Parathyroid adenoma (tissue), 2 donors: Measurements from ENCODE around the gene MBD3L4.
"Not testable (repeated sequence)": the region's sequence is repeated elsewhere in the genome, so short reads cannot be mapped to it uniquely, and the experiment has no call there.

Source experiments
- H2AFZ ChIP-seq: fragments of 300-600 bp; sonication (generic); one replicate; pipeline ENCODE4 v1.7.0; 2017; ENCODE audit warnings: antibody characterized with exemption, mild to moderate bottlenecking
- H3K27ac ChIP-seq: fragments of 300-600 bp; sonication (generic); one replicate; pipeline ENCODE4 v1.7.0; 2017
- H3K27me3 ChIP-seq: fragments of 300-600 bp; sonication (generic); one replicate; pipeline ENCODE4 v1.7.0; 2017; ENCODE audit warnings: low read length; ENCODE audit not compliant: control insufficient read depth, insufficient read depth
- H3K36me3 ChIP-seq: fragments of 300-600 bp; sonication (generic); one replicate; pipeline ENCODE4 v1.7.0; 2017; ENCODE audit warnings: low read length; ENCODE audit not compliant: control insufficient read depth, insufficient read depth
- H3K4me1 ChIP-seq: fragments of 300-600 bp; sonication (generic); one replicate; pipeline ENCODE4 v1.7.0; 2017; ENCODE audit warnings: control low read depth
- H3K4me2 ChIP-seq: fragments of 300-600 bp; sonication (generic); one replicate; pipeline ENCODE4 v1.7.0; 2017; ENCODE audit warnings: low read length
- H3K4me3 ChIP-seq: fragments of 300-600 bp; sonication (generic); one replicate; pipeline ENCODE4 v1.7.0; 2017; ENCODE audit warnings: low read depth, low read length
- H3K79me2 ChIP-seq: fragments of 300-600 bp; sonication (generic); one replicate; pipeline ENCODE4 v1.7.0; 2017; ENCODE audit warnings: control low read depth
- H3K9ac ChIP-seq: fragments of 300-600 bp; sonication (generic); one replicate; pipeline ENCODE4 v1.7.0; 2017; ENCODE audit warnings: mild to moderate bottlenecking
- H3K9me3 ChIP-seq: fragments of 300-600 bp; sonication (generic); one replicate; pipeline ENCODE4 v1.7.0; 2017; ENCODE audit warnings: low read length; ENCODE audit not compliant: control insufficient read depth
- donor health status: primary hyperparathyroidism.

MBD3L4 gene

GRCh38 chr19:7055679-7056078, 15.7 kb upstream of the MBD3L4 start:
- H3K27ac ChIP-seq, H3K9me3 ChIP-seq, H3K4me3 ChIP-seq, H3K36me3 ChIP-seq, H3K4me2 ChIP-seq, H3K79me2 ChIP-seq, H3K9ac ChIP-seq, H2AFZ ChIP-seq, H3K4me1 ChIP-seq, H3K27me3 ChIP-seq: not testable (repeated sequence)

GRCh38 chr19:7054635-7055368, 14.8 kb upstream of the MBD3L4 start:
- H3K27ac ChIP-seq, H2AFZ ChIP-seq, H3K4me1 ChIP-seq, H3K9ac ChIP-seq, H3K79me2 ChIP-seq, H3K36me3 ChIP-seq, H3K9me3 ChIP-seq, H3K4me3 ChIP-seq, H3K4me2 ChIP-seq, H3K27me3 ChIP-seq: not testable (repeated sequence)

- not testable (repeated sequence) for H3K4me1 ChIP-seq, H3K27ac ChIP-seq, H3K4me3 ChIP-seq, H3K9ac ChIP-seq, H2AFZ ChIP-seq, H3K4me2 ChIP-seq, H3K79me2 ChIP-seq, H3K36me3 ChIP-seq, H3K9me3 ChIP-seq, H3K27me3 ChIP-seq
Measured at GRCh38 chr19:7052896-7053295, 12.9 kb upstream of the MBD3L4 start.

- not testable (repeated sequence) for H3K27me3 ChIP-seq, H3K27ac ChIP-seq, H3K4me1 ChIP-seq, H3K4me2 ChIP-seq, H3K9me3 ChIP-seq, H3K9ac ChIP-seq, H3K4me3 ChIP-seq, H2AFZ ChIP-seq, H3K36me3 ChIP-seq, H3K79me2 ChIP-seq
Measured at GRCh38 chr19:7051421-7051820, 11.4 kb upstream of the MBD3L4 start.

- not testable (repeated sequence) for H3K9me3 ChIP-seq, H3K9ac ChIP-seq, H2AFZ ChIP-seq, H3K4me3 ChIP-seq, H3K36me3 ChIP-seq, H3K4me1 ChIP-seq, H3K4me2 ChIP-seq, H3K27ac ChIP-seq, H3K27me3 ChIP-seq, H3K79me2 ChIP-seq
Measured at GRCh38 chr19:7049021-7049420, 9.0 kb upstream of the MBD3L4 start, which contains the start of gene MBD3L2. TSS of gene MBD3L2 (plus strand) at chr19:7049321. CDS start at chr19:7049374, 53 bp downstream.

- H2AFZ ChIP-seq, H3K36me3 ChIP-seq, H3K27ac ChIP-seq, H3K9ac ChIP-seq, H3K4me1 ChIP-seq, H3K79me2 ChIP-seq, H3K4me3 ChIP-seq, H3K9me3 ChIP-seq, H3K27me3 ChIP-seq, H3K4me2 ChIP-seq: not testable (repeated sequence)
Measured at GRCh38 chr19:7041563-7041962, 1.6 kb upstream of the MBD3L4 start.

- H3K9ac ChIP-seq, H3K4me2 ChIP-seq, H3K4me3 ChIP-seq, H3K79me2 ChIP-seq, H3K36me3 ChIP-seq, H3K4me1 ChIP-seq, H3K27me3 ChIP-seq, H3K9me3 ChIP-seq, H3K27ac ChIP-seq, H2AFZ ChIP-seq: not testable (repeated sequence)
Measured at GRCh38 chr19:7030278-7030677, 9.7 kb downstream of the MBD3L4 start, which contains the start of gene MBD3L5. TSS of gene MBD3L5 (plus strand) at chr19:7030578. CDS start at chr19:7030612, 34 bp downstream.

- not testable (repeated sequence) for H3K9ac ChIP-seq, H3K27ac ChIP-seq, H3K79me2 ChIP-seq, H3K4me2 ChIP-seq, H3K4me3 ChIP-seq, H3K36me3 ChIP-seq, H2AFZ ChIP-seq, H3K4me1 ChIP-seq, H3K27me3 ChIP-seq, H3K9me3 ChIP-seq
Measured at GRCh38 chr19:7028790-7029189, 11.2 kb downstream of the MBD3L4 start.

- H3K27ac ChIP-seq, H3K4me1 ChIP-seq, H3K79me2 ChIP-seq, H3K36me3 ChIP-seq, H3K9me3 ChIP-seq, H3K27me3 ChIP-seq, H3K9ac ChIP-seq, H2AFZ ChIP-seq, H3K4me3 ChIP-seq, H3K4me2 ChIP-seq: not testable (repeated sequence)
Measured at GRCh38 chr19:7021331-7021730, 18.6 kb downstream of the MBD3L4 start, which contains the start of gene MBD3L2B. TSS of gene MBD3L2B (minus strand) at chr19:7021431. CDS start at chr19:7021397, 34 bp downstream.
